Activated naive CD8-positive, alpha-beta T cell treated with anti-CD3 and anti-CD28 coated beads, Interleukin-2, amount 50 U/mL, for 16 hours (primary cell): ENCODE results near the gene LCP2.

ENCODE experiments used
- DNase-seq: peaks from one replicate; pipeline ENCODE4 v3.0.0-alpha.2; 2020; ENCODE audit warnings: low read depth, low spot score

LCP2 gene

GRCh38 chr5:170296036-170296934 is 1.3 kb downstream of the LCP2 start:
- DNase-seq, result no peak

GRCh38 chr5:170294556-170294955 is 3.0 kb downstream of the LCP2 start:
- no peak for DNase-seq

- DNase-seq, result no peak
These were observed 3.5 kb downstream of the LCP2 start for GRCh38 chr5:170294057-170294456.

GRCh38 chr5:170293273-170293672 is 4.3 kb downstream of the LCP2 start:
- no peak for DNase-seq

GRCh38 chr5:170292179-170293104 is 5.1 kb downstream of the LCP2 start:
- DNase-seq, result no peak

- DNase-seq, result no peak
These were observed 7.1 kb downstream of the LCP2 start for GRCh38 chr5:170290498-170290897.

GRCh38 chr5:170289764-170290163 is 7.8 kb downstream of the LCP2 start:
- DNase-seq, result no peak

- no peak for DNase-seq
These were observed 8.5 kb downstream of the LCP2 start for GRCh38 chr5:170289121-170289520.

- no peak for DNase-seq
These were observed 9.0 kb downstream of the LCP2 start for GRCh38 chr5:170288551-170288950.

- DNase-seq, result no peak
These were observed 9.4 kb downstream of the LCP2 start for GRCh38 chr5:170288151-170288550.

- DNase-seq, result no peak
These were observed 10.0 kb downstream of the LCP2 start for GRCh38 chr5:170287532-170287931.

GRCh38 chr5:170286386-170286925 is 11.1 kb downstream of the LCP2 start:
- no peak for DNase-seq

- DNase-seq, result no peak
These were observed 12.4 kb downstream of the LCP2 start for GRCh38 chr5:170285181-170285580.

GRCh38 chr5:170284231-170284630 is 13.3 kb downstream of the LCP2 start:
- no peak for DNase-seq

- DNase-seq, result no peak
These were observed 14.3 kb downstream of the LCP2 start for GRCh38 chr5:170283296-170283695.

- DNase-seq, result no peak
These were observed 17.5 kb downstream of the LCP2 start for GRCh38 chr5:170280011-170280493.

- DNase-seq, result no peak
These were observed 18.1 kb downstream of the LCP2 start for GRCh38 chr5:170279459-170279817.

GRCh38 chr5:170278611-170279458 is 18.7 kb downstream of the LCP2 start:
- peak; percentile 64 for DNase-seq

- no peak for DNase-seq
These were observed 19.7 kb downstream of the LCP2 start for GRCh38 chr5:170277867-170278281.

- no peak for DNase-seq
These were observed 21.4 kb downstream of the LCP2 start for GRCh38 chr5:170276140-170276539.

GRCh38 chr5:170275376-170275994 is 22.1 kb downstream of the LCP2 start:
- DNase-seq, result no peak
